ENCODE results near the gene KREMEN1.

DNA sequence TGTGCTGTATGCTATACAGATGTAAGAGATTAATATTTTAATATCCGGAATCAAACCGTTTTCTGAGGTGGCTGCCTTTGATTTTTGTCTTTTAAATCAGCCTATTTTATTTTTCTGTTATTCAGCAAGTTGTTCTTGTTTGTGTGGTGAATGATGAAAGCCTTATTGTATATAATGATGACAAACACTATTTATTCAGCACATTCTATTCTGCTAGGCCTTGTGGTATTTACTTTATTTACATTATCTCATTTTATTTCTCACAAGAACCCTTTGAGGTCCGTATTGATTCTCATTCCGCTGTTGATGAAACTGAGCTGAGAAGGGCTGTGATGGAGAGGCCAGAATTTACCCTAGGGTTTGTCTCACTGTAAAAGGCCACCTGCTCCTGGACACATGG lies 40.5 kb downstream of the KREMEN1 start:
- TF ChIP-seq, protein P1, sequence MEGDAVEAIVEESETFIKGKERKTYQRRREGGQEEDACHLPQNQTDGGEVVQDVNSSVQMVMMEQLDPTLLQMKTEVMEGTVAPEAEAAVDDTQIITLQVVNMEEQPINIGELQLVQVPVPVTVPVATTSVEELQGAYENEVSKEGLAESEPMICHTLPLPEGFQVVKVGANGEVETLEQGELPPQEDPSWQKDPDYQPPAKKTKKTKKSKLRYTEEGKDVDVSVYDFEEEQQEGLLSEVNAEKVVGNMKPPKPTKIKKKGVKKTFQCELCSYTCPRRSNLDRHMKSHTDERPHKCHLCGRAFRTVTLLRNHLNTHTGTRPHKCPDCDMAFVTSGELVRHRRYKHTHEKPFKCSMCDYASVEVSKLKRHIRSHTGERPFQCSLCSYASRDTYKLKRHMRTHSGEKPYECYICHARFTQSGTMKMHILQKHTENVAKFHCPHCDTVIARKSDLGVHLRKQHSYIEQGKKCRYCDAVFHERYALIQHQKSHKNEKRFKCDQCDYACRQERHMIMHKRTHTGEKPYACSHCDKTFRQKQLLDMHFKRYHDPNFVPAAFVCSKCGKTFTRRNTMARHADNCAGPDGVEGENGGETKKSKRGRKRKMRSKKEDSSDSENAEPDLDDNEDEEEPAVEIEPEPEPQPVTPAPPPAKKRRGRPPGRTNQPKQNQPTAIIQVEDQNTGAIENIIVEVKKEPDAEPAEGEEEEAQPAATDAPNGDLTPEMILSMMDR (IDR thresholded peaks at IDR 0.05; ENCODE audit: low read depth, low read length, missing input control) = no peak
- TF ChIP-seq, protein P2, sequence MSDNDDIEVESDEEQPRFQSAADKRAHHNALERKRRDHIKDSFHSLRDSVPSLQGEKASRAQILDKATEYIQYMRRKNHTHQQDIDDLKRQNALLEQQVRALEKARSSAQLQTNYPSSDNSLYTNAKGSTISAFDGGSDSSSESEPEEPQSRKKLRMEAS (IDR thresholded peaks at IDR 0.05) = no peak
- TF ChIP-seq, protein P3, sequence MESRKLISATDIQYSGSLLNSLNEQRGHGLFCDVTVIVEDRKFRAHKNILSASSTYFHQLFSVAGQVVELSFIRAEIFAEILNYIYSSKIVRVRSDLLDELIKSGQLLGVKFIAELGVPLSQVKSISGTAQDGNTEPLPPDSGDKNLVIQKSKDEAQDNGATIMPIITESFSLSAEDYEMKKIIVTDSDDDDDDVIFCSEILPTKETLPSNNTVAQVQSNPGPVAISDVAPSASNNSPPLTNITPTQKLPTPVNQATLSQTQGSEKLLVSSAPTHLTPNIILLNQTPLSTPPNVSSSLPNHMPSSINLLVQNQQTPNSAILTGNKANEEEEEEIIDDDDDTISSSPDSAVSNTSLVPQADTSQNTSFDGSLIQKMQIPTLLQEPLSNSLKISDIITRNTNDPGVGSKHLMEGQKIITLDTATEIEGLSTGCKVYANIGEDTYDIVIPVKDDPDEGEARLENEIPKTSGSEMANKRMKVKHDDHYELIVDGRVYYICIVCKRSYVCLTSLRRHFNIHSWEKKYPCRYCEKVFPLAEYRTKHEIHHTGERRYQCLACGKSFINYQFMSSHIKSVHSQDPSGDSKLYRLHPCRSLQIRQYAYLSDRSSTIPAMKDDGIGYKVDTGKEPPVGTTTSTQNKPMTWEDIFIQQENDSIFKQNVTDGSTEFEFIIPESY (IDR thresholded peaks at IDR 0.05) = no peak
- TF ChIP-seq HNF4A (conservative IDR thresholded peaks at IDR 0.05) (no peak), JUND (IDR thresholded peaks at IDR 0.05) (no peak), EGR1 (IDR thresholded peaks at IDR 0.05; ENCODE audit: low read depth in 2 of 2) (no peak)

Measured in liver (tissue), 3 donors.